NCI-H146 treated with DMSO at 0.1 percent for 48 hours (cell line): ENCODE data around the gene SLC4A11.
A peak's percentile ranks its signal among the peaks of the same experiment; 100 is the strongest.
"Not testable (repeated sequence)": the region's sequence is repeated elsewhere in the genome, so short reads cannot be mapped to it uniquely, and the experiment has no call there.

Experiments
- DNase-seq: peaks from one replicate; lab custom pipeline; 2025; ENCODE audit not compliant: unreplicated experiment; lab: John Stamatoyannopoulos, UW

SLC4A11 gene

DNA sequence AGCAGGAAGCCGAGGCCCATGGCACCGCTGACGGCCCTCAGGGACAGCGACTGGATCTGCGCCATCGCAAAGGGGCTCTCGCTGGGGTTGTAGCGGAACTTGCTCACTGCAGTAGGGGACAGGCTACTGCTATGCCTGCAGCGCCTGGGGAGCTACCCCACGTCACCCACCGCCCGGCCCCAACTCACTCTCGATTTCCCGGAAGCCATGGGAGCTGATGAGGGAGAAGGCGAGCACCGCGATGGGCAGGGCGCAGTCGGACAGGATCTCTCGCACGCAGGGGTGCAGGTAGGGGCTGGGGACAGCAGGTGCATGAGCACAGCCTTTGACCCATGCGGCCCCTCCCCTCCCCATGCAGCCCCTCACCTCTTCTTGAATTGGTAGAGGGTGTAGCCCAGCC lies 9.8 kb downstream of the SLC4A11 start:
- no peak for DNase-seq

DNA sequence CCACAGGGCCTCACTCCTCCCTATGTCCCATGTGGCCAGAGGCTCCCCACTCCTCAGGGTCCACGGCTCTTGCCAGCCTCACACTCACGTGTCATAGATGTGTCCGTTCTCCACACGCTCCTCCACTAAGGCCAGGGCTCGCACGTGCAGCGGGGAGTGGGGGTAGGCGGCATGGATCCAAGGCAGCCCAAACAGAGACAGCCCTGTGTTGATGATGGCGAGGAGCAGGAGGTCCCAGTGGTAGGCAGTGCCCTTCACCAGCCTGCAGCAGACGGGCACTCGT lies 10.3 kb downstream of the SLC4A11 start:
- DNase-seq = no peak

DNA sequence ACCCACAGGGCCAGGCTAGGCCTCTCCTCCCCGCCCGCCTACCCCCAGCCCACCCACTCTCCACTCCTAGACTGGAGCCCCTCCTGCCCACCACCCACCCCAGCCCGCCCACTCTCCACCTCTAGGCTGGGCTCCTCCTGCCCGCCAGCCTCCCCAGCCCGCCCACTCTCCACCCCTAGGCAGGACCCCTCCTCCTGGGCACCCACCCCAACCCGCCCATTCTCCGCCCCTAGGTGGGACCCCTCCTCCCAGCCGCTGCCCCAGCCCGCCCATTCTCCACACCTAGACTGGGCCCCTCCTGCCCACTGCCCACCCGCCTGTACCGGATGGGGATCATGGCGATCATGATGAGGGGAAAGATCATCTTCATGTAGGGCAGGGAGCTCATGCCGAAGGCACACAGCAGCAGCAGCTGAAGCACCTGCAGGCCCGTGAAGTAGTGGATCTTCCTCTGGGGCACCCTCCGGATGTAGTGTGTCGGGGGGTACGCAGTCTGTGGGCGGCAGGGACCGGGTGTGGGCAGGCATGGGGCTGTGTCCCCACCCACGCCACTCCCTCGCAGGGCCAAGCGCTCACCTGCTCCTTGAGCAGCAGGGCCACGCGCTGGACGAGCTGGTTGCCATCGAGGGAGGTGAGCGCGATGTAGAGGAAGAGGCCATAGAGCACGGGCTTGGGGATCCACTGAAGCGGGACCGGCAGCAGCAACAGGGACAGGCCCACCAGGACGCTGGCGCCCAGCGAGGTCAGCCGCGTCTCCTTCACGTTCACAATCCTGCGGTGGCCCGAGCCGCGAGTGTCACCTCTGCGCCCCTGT lies 10.8 kb downstream of the SLC4A11 start:
- no peak for DNase-seq

GRCh38 chr20:3227506-3227905 lies 11.5 kb downstream of the SLC4A11 start:
- no peak for DNase-seq

GRCh38 chr20:3226864-3227263 lies 12.1 kb downstream of the SLC4A11 start:
- no peak for DNase-seq

DNA sequence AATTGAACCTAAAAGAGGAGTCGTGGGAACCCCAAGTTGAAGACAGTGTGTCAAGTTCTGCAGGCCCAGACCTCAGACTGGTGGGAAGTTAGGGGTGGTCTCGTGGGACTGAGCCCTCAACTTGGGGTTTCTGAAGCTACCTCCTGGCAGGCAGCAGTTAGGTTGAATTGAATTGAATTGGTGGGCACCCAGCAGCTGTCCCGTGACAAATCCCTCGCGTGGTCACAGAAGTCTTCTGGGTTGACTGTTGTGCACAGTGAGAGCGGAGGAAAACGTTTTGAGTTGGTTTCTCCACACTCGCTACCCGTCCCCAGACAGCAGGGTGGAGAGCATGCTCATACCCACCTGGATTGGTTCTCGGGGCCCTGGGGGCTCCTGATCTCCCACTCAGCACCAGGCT lies 12.9 kb downstream of the SLC4A11 start:
- DNase-seq = no peak

DNA sequence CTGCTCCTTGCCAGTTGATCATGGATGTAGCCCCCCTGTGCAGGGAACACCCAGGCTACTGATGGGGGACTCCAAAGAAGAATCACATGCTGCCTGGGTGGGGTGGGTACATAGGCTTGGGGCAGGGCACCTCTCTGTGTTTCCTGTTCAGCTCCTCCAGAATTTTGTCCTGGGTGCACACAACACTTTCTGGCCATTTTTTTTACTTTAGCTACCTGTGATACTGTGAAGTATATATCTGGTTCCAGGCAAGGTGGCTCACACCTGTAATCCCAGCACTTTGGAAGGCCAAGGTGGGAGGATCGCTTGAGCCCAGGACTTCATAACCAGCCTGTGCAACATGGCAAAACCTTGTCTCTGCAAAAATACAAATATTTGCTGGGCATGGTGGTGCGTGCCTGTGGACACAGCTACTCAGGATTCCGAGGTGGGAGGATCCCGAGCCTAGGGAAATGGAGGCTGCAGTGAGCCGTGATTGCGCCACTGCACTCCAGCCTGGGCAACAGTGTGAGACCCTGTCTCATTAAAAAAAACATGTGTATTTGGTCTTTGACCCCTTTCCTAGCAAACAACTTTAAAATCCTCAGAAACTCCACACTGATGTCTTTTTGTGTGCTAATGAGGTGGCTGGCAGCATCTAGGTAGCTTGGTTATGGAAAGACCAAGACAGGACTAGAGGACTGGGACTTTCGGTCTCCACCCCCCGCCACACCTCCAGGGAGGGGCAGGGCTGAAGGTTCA lies 14.1 kb downstream of the SLC4A11 start:
- no peak for DNase-seq

GRCh38 chr20:3223994-3224680 lies 14.9 kb downstream of the SLC4A11 start:
- DNase-seq = no peak

- DNase-seq = no peak
Observed at GRCh38 chr20:3223651-3223993, 15.4 kb downstream of the SLC4A11 start.

DNA sequence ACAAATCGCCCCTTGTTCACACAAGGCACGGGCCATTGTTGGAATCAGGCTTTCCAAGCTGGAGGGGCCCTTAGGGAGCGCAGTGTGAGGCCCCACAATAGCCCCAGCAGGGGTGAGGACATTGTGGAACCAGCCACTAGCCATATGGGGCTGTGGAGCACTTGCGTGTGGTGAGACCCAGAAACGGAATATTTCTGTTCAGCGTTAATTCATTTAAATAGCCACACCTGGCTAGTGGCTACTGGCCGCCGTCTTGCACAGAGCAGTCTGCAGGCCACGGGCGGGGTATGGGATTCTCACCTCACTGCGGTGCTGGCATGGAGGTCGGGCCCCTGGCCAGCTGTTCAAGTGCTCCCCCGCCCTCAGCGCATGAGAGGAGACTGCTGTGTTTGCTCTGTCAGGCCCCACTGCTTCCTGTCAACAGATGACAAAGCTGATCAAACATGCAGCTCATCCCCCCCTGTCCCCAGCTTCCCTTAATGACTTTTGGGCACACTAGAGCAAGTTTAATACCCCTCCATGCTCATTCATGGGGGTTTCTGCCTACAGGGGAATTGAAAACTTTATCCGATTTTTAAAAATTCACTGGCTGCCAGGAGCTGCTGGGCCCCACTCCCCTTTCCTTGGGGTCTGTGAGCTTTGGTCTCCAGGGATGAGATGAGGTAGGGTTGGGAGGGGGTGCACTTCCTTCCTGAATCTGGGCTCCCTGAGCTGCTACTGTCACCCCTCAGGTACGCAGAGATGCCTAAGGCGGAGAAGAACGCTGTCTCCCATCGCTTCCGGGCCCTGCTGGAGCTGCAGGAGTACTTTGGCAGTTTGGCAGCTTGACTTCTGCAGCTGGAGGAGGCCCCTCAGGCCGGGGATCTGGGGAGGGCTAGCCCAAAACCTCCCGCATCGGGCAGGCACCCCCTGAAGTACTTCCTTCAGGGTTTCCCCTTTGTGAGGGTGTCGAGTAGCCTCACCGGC lies 16.1 kb downstream of the SLC4A11 start:
- peak; percentile 99 for DNase-seq

GRCh38 chr20:3221398-3222226 lies 17.4 kb downstream of the SLC4A11 start:
- DNase-seq = no peak

DNA sequence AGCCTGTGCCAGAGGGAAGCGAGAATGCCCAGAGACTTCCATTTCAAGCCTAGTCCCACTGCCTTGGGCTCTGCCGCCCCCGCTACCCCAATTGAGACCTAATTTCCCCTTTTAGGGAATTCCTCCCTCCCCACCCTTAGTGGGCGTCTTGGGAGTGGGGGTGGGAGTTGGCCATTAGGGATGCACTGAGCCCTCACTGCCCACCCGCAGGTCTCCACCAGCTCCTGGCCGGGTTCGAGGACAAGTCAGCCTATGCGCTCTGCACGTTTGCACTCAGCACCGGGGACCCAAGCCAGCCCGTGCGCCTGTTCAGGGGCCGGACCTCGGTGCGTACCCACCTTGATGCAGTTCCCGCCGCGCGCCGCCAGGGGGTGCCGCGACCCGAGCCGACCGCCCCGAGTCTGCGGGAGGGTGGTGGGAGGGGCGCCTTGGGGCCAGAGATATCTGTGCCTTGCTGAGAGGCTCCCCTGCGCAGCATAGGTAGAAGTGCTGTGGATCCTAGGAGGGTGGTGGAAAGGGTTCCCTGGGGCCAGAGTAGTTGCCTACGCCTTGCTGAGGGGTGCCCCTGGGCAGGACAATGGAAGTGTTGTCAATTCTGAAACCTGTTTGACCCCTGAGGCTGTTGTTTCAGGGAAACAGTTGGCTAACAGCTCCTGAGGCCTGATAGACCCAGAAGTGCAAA lies 20.5 kb downstream of the SLC4A11 start:
- no peak for DNase-seq

DNA sequence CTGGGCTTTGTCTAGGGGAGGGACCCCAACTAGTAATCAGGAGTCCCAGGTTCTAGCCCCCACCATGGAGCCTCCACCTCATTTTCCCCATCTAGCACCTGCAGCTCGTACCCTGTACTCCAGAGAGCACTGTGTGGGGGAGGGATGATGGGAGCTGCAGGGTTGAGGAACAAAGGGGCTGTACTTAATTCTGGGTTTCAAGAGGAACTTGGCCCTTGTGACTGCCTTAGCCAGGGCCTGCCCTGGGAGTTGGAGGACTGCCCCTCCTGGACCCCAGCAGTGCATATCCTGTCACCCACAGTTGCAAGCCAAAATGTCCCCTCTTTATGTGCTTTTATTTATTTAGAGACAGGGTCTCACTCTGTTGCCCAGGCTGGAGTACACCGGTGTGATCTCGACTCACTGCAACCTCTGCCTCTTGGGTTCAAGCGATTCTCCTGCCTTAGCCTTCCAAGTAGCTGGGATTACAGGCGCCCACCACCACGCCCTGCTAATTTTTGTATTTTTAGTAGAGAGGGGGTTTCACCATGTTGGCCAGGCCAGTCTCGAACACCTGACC lies 23.6 kb downstream of the SLC4A11 start:
- not testable (repeated sequence) for DNase-seq

DNA sequence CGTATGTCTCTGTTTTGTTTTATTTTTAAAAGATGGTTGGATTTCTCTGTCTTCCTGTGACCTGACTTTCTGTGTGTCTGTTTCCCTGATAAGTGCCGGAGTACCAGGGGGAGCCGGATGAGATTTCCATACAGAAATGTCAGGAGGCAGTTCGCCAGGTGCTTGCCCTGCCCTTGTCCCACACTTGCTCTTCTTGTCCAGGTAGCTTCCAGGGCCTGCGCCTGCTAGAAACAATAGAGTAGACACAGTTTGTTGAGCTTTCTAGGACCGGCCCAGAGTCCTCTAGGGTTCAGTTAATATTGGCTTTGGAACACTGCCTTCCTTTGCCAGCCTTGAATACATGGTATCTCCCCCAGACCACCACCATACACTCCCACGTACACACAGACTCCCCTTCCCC lies 25.8 kb downstream of the SLC4A11 start:
- no peak for DNase-seq

- no peak for DNase-seq
Observed at GRCh38 chr20:3210346-3210745, 28.6 kb downstream of the SLC4A11 start.

DNA sequence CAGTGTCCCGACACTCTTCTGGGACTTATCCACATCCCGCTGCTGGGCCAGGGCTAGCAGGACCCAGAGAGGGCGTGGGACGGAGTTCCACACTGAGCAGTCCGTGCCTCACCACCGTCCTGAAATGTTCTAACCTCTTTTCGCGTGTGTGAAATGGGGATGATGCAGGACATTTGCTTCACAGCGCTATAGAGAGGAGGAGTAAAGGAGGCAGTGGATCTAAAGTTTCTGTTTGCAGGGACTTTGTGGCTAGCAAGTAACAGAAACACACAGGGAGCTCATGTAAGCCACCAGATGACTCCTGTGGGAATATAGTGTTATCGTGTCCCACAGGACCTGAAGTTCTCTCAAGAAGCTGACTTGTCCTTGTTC lies 29.1 kb downstream of the SLC4A11 start:
- DNase-seq = no peak

DNA sequence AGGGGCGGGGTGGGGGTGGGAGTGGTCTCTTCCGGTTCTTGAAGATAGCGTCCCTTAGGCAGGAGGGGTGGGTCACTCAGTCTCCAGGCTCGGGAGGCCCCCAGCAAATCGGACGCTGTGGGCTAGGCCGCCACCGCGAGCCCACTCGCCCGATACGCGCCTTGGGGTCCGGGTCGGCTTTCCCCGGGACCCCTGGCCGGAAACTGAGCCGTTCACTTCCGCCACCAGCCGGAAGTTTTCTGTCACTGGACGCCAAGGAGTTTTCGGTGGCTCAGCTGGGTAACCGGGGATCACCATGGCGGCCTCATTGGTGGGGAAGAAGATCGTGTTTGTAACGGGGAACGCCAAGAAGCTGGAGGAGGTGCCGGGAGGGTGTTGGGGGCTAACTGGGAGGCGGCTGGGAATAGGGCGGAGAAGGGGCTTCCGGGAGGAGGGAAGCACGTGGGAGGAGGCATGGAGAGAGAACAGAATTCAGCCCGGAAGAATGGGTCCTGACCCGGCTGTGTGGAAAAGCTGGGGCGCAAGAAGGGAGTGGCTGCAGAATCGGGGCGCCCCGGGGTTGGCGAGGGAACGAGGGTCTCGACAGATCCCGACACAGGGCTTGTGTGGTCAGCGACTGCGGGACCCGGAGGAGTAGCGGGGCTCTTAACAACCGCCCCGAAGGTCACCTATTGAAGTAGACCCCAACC lies 29.6 kb downstream of the SLC4A11 start, which contains the start of gene ITPA:
Gene ITPA, plus strand, starts transcription at position 242 of the 689 bp plus-strand sequence. Its CDS starts 54 bp downstream, at position 296.
- peak; percentile 45 for DNase-seq

DNA sequence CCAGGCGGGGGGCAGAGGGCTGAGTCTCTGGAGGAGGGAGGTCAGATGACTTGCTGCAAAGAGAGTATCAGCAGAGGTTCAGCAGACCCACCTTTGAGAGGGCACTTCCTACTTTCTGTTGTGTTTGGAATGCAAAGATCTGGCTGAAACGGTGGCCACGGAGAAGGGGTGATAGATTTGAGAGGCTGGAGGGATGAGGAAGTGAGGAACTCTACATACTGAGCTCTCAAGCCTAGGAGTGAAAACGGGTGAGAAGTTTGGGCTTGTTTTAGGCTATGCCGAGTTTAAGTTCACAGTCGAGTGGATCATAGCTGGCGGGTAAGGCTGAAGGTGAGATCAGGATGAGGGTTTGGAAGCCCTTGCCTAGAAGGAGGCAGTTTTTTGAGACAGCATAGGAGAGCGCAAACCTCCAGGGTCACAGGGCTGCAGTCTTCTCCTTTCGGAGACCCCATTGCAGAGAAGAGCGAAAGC lies 30.2 kb downstream of the SLC4A11 start:
- DNase-seq = no peak
